GM12872 (cell line): ENCODE measurements around the gene UBL5.

ENCODE experiments used
- TF ChIP-seq, protein P1 (sequence below): IDR thresholded peaks from 3 replicates; pipeline ENCODE4 v1.5.1; 2011; ENCODE audit warnings: low read depth, mild to moderate bottlenecking, low read length, moderate library complexity; ENCODE audit not compliant: insufficient read depth

UBL5 gene

GRCh38 chr19:9856609-9857008 is 28.9 kb downstream of the UBL5 start:
- TF ChIP-seq, protein P1, sequence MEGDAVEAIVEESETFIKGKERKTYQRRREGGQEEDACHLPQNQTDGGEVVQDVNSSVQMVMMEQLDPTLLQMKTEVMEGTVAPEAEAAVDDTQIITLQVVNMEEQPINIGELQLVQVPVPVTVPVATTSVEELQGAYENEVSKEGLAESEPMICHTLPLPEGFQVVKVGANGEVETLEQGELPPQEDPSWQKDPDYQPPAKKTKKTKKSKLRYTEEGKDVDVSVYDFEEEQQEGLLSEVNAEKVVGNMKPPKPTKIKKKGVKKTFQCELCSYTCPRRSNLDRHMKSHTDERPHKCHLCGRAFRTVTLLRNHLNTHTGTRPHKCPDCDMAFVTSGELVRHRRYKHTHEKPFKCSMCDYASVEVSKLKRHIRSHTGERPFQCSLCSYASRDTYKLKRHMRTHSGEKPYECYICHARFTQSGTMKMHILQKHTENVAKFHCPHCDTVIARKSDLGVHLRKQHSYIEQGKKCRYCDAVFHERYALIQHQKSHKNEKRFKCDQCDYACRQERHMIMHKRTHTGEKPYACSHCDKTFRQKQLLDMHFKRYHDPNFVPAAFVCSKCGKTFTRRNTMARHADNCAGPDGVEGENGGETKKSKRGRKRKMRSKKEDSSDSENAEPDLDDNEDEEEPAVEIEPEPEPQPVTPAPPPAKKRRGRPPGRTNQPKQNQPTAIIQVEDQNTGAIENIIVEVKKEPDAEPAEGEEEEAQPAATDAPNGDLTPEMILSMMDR, result no peak

DNA sequence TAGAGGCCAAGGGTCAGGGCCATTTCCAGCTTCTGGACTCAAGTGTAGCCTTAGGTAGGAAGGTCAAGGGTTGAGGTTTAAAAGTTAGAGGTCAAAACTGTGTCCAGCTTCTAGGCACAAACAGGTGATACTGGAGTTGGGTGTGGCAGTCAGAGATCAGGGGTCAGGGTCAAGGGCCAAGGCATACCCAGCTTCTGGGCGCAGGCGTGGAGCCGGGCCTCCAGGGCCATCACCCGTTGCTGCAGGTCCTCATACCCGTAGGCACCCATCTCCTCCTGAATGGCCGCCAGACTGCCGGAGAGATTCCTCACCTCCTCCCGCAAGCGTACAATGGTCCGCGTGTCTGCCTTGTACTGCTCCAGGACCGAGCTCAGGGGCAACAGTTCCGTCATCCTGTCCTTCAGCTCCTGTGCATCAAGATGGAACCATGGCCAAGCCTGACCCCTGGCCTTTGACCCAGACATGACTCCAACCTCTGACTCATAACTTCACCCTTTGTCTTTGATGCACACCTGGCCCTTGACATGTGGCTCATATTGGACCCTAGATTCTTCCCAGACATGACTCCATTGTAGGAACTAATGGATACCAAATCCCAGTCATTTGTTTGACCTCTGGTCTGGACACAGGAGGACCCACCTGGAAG is 29.5 kb downstream of the UBL5 start:
- TF ChIP-seq, protein P1, result no peak

GRCh38 chr19:9857920-9858746 is 30.4 kb downstream of the UBL5 start:
- TF ChIP-seq, protein P1, result no peak

GRCh38 chr19:9858766-9859165 is 31.0 kb downstream of the UBL5 start:
- TF ChIP-seq, protein P1, result no peak

- TF ChIP-seq, protein P1, result no peak
Measured at GRCh38 chr19:9860407-9860806, 32.7 kb downstream of the UBL5 start.

DNA sequence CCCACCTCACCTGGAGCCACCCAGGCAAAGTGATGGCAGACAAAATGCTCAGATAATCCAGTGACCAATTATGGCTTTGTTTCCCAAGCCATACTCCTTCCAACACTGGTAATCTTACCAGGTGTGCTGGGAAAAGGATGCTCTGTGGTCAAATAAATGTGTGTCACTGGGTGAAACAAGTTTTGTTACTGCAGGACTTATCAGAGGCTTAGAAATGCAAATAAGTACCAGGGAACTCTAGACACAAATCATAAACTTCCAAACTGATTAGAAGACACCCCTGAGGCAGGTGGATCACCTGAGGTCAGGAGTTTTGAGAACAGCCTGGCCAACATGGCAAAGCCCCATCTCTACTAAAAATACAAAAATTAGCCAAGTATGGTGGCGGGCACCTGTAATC is 33.8 kb downstream of the UBL5 start:
- TF ChIP-seq, protein P1, result no peak

- TF ChIP-seq, protein P1, result no peak
Measured at GRCh38 chr19:9862938-9863337, 35.2 kb downstream of the UBL5 start.
